Epithelial cell of proximal tubule (primary cell): ENCODE data around the gene MT1M. TPM values are rescaled to one million over a fixed set of nuclear protein-coding genes. Genes with fewer than 3 reads are reported as not detected.

Experiments
- DNase-seq: peaks from one replicate; pipeline ENCODE4 v3.0.0-alpha.2; 2011; ENCODE audit warnings: low read depth
- H3K4me3 ChIP-seq: 2 replicates; pipeline ENCODE4 v1.5.1; 2011; ENCODE audit warnings: low read depth, mild to moderate bottlenecking, low read length
- CTCF ChIP-seq: conservative IDR thresholded peaks from 2 replicates; pipeline ENCODE4 v1.5.1; 2012; ENCODE audit warnings: low read depth, mild to moderate bottlenecking, low read length
- total RNA-seq: library from RNA; depleted of rRNA; stranded (reverse); fragments of >200 nt; gene quantifications from 2 replicates; pipeline ENCODE4 v1.2.3, GENCODE V29; 2015

MT1M gene
- total RNA-seq, 1 donor from 2014 or later: 124 TPM

GRCh38 chr16:56591377-56592060 lies 40.9 kb upstream of the MT1M start:
- no peak for TF ChIP-seq CTCF
- DNase-seq: no peak

GRCh38 chr16:56593573-56594291 lies 38.7 kb upstream of the MT1M start:
- no peak for TF ChIP-seq CTCF
- no peak for DNase-seq
- no peak overlapping the region for H3K4me3 ChIP-seq

More at GRCh38 chr16:56591377-56592060, 40.9 kb upstream of the MT1M start:
- H3K4me3 ChIP-seq: no peak overlapping the region

GRCh38 chr16:56594292-56594619 lies 38.2 kb upstream of the MT1M start:
- TF ChIP-seq CTCF: no peak
- no peak overlapping the region for H3K4me3 ChIP-seq
- DNase-seq: no peak

- no peak for DNase-seq
- peak; percentile 86 for TF ChIP-seq CTCF
- H3K4me3 ChIP-seq: no peak overlapping the region
These were observed 32.0 kb upstream of the MT1M start for GRCh38 chr16:56600398-56600999.

GRCh38 chr16:56601325-56601724 lies 31.1 kb upstream of the MT1M start:
- TF ChIP-seq CTCF: no peak
- no peak for DNase-seq
- H3K4me3 ChIP-seq: no peak overlapping the region

GRCh38 chr16:56603589-56603988 lies 28.9 kb upstream of the MT1M start:
- no peak overlapping the region for H3K4me3 ChIP-seq
- peak; percentile 58 for TF ChIP-seq CTCF
- no peak for DNase-seq
